Measurements from ENCODE around the gene TMEM175. TPM values are rescaled to one million over a fixed set of nuclear protein-coding genes. Genes with fewer than 3 reads are reported as not detected.
"Not testable (repeated sequence)": the region's sequence is repeated elsewhere in the genome, so short reads cannot be mapped to it uniquely, and the experiment has no call there.

Gene TMEM175
- total RNA-seq, 2 experiments from 2014 or later: 13.9 to 15.8 TPM

DNA sequence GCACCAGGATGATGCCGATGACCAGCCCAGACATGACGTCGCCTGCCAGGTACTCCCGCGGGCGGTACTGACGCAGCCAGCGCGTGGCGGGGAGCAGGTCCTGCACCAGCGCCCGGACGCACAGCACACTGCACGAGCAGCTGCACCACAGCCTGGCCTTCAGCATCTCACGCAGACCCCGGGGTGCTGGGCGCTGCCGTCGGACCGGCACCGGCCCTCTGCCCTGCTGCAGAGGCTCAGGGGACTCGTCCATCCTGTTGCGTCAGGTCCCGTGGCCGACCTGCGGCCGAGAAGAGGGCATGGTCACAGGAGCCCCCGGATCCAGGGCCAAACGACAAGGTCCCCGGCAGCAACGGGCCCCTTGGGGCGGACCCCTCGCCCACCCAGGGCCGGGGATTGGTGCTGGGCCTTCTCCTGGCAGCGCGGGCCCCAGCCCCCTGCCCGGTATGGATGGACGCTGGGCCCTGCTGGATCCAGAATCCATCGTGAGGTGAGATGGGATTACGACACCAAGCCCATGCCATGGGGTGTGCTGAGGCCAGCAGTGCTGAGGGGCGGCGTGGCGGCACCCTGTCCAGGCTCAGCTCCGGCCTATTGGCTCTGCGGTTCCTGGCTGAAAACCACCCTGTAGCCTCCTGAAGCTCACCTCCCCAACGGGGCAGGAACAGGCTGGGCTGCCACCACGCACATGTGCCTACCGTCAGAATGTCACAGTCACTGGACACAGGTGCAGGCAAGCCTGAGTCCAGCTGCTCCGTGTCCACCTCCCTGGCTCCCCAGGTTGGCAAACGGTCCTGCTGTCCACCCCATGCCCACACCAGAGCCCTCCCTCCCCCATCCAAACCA lies 59.4 kb downstream of the TMEM175 start:
- H3K9me3 Mint-ChIP-seq: no peaks in the 10 kb centered on the region
- H3K27ac Mint-ChIP-seq: no peak overlapping the region
- H3K36me3 Mint-ChIP-seq (ENCODE audit: low read depth): peaks cover 2% of the 10 kb centered on the region
- no peak for DNase-seq
- CTCF ChIA-PET: no interaction called here
- no peak overlapping the region for H3K4me3 Mint-ChIP-seq
- H3K4me1 Mint-ChIP-seq (ENCODE audit: low read depth): peaks cover 9% of the 10 kb centered on the region
- intact Hi-C loops (cut with micrococcal nuclease): no loop called here
- peaks cover 3% of the 10 kb centered on the region for H3K27me3 Mint-ChIP-seq (ENCODE audit: low read depth)

DNA sequence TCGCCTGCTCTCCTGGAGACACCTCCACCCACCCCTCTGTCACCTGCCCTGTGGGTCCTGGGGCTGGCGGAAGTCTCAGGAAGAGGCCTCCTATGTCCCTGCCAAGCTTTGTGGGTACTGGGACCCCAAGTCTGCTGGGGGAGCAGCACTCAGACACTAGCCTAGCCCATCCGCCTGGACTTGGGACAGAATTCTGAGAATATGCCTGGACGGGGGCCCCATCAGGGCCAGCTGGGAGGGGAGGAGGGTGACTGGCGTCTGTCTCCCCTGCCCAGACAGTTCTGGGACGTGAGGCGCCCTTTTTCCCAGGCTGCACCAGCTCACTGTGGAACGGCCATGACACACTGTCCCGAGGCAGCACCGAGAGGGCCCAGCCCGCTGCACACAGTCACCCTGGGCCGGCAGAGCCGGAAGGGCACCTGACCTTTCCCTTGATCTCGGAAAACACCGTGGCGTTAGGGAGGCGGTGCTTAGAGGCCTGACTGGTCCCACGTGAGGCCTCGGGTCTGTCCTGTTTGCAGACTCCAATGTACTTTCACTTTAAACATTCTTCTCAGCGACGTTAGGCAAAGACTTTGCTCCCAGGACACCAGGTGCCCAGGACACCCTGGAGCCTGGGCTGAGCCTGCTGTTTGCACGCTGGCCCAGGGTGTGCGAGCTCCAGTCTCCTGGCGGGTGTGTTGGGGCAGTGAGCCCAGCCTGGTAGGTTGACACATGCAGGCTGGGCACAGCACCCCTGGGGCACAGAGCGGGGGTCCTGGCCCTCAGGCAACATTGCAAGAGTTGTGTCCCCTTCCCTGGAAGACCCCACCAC lies 60.2 kb downstream of the TMEM175 start:
- Mint-ChIP-seq H3K4me1 (ENCODE audit: low read depth) (peaks cover 7% of the 10 kb centered on the region), H3K36me3 (ENCODE audit: low read depth) (peaks cover 2% of the 10 kb centered on the region), H3K4me3 (no peak overlapping the region), H3K27ac (no peak overlapping the region), H3K27me3 (ENCODE audit: low read depth) (peaks cover 7% of the 10 kb centered on the region), H3K9me3 (no peaks in the 10 kb centered on the region)
- intact Hi-C loops (cut with micrococcal nuclease): no loop called here
- no peak for DNase-seq
- CTCF ChIA-PET: no interaction called here

DNA sequence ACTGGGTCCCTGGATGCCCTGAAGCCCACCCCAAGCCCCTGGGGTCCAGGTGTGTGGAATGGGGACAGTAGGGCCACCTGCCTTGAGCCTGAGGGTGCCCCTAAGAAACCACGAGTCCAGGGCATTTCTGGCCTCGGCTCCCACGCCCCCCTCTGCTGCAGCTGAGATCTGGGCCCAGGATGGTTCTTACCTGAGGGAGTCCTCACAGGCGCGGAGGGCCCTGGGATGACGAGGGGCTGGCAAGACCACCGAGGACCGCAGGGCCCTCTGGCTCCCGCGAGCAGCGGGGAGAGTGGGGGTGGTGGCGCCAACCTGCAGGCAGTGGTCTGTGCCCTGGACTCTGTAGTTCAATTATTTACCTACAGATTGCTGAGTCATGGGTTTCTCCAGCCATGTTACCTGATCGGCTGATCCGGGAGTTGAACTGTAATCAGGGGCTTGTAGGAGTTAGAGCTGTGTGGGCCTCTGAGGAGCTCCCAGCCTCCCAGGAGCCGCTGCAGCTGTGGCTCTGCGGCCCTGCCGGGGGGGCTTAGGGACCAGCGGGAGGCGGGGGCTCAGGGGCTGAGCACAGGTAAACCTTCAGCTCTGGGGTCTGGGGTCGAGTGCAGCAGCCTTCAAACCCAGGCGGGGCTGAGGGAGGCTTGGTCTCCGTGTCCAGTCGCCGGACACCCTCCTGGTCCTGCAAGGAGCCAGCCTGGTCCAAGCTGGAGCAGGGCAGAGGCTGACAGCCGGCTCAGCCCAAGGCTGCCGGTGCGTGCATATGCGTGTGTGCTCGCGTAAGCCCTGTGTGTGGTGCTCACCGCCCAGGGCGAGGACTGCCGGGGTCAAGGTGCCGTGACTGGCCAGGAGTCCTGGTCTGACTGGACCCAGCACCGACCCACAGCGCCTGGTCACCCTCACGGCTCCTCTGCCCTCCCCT lies 61.1 kb downstream of the TMEM175 start, which contains the start of gene SLC26A1:
Gene SLC26A1, minus strand, starts transcription at position 294 of the 919 bp plus-strand sequence. CDS start 1,701 bp downstream, outside the sequence.
- CTCF ChIA-PET: interaction anchor here (0.7 kb wide), 1 partner anchor 81 kb away, joined by 4 read pairs; no protein-coding TSS in a partner anchor
- H3K27ac Mint-ChIP-seq: no peak within 1 kb of the TSS
- peaks cover 2% of the 10 kb centered on the region for H3K36me3 Mint-ChIP-seq (ENCODE audit: low read depth)
- H3K4me3 Mint-ChIP-seq: no peak within 1 kb of the TSS
- peaks cover 13% of the 10 kb centered on the region for H3K27me3 Mint-ChIP-seq (ENCODE audit: low read depth)
- no peak for DNase-seq
- peaks cover 4% of the 10 kb centered on the region for H3K4me1 Mint-ChIP-seq (ENCODE audit: low read depth)
- no peaks in the 10 kb centered on the region for H3K9me3 Mint-ChIP-seq
- intact Hi-C loops (cut with micrococcal nuclease): no loop called here

DNA sequence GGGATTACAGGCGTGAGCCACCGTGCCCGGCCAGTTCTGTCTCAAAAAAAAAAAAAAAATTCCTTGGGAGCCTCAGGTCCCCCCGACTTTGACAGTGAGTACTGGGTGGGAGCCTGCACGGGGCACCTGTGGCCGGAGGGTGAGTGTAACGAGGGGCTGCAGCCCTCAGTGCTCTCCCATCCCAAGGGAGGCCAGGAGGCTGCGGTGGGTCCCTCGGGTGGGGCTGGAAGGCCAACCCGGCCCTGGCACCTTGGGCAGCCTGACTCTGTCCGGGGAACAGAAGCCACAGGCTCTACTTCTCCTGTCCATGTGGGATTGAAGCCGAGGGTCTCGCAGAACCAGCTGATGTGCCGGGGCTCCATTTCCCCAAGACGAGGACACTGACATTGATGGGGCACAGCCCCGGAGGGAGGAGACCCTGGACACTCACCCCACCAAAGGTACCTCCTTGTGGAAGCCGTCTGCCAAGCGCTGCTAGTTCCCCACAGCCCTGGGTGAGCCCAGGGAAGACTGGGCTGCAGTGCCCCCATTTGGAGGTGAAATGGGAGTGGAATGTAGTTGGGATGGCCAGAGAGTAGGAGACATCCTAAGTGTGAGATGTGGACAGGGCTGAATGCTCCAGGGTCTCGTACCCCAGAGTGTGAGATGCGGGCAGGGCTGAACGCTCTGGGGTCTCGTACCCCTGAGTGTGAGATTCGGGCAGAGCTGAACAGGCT lies 63.2 kb downstream of the TMEM175 start:
- Mint-ChIP-seq H3K27ac (no peak overlapping the region), H3K27me3 (ENCODE audit: low read depth) (peaks cover 20% of the 10 kb centered on the region), H3K36me3 (ENCODE audit: low read depth) (peaks cover under 1% of the 10 kb centered on the region), H3K4me1 (ENCODE audit: low read depth) (peaks cover 11% of the 10 kb centered on the region), H3K9me3 (no peaks in the 10 kb centered on the region), H3K4me3 (no peak overlapping the region)
- no peak for DNase-seq
- CTCF ChIA-PET: no interaction called here
- intact Hi-C loops (cut with micrococcal nuclease): loop anchor here (5.0 kb wide), 1 partner anchor 753 kb away; no protein-coding TSS in a partner anchor

DNA sequence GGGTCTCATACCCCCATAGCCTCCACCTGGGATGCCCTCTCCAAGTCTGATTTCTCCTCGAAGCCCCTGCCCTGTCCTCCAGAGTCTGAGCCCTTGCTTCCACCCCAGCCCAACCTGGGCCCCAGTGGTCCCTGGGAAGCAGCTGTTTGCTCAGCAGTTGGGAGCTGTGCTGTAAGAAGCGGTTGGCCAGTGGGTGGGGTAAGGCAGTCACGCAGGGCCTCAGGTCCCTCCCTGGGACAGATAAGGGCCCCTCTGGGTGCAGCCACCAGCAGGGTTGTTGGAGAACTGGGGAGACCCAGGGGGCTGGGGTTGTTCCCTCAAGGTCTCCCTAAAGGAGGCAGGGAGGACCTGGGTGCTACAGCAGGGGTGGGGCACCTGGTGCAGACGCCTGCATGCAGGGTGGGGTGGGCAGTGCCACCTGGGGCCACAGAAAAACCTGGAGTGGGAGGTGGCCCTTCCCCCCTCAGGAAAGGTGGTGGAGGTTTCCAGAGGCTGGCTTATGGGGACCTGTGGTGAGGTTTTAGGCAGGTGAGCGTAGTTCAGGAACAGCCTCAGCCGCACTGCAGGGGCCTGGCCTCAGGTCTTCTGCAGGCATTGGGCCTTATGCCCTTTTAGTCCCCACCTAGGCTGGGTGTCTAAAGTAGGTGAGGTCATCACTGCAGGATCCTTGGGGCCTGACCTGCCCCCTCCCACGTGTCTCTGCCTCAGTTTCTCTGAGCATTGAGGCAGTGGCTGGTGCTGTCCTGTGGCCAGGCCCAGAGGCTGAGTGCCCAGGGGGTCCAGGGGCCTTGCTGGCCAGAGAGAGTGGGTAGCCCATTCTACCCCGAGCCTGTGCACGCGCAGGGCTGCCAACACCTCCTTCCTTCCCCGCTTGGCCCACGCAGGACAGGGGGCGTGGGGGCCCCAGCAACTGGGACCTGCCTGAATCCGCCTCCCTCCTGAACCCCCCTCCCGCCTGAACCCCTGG lies 64.1 kb downstream of the TMEM175 start:
- H3K4me1 Mint-ChIP-seq (ENCODE audit: low read depth): peaks cover 11% of the 10 kb centered on the region
- CTCF ChIA-PET: no interaction called here
- intact Hi-C loops (cut with micrococcal nuclease): loop anchor here (5.0 kb wide), 1 partner anchor 754 kb away; no protein-coding TSS in a partner anchor
- no peaks in the 10 kb centered on the region for H3K9me3 Mint-ChIP-seq
- H3K4me3 Mint-ChIP-seq: no peak overlapping the region
- no peaks in the 10 kb centered on the region for H3K36me3 Mint-ChIP-seq (ENCODE audit: low read depth)
- no peak for DNase-seq
- no peak overlapping the region for H3K27ac Mint-ChIP-seq
- peaks cover 25% of the 10 kb centered on the region for H3K27me3 Mint-ChIP-seq (ENCODE audit: low read depth)

DNA sequence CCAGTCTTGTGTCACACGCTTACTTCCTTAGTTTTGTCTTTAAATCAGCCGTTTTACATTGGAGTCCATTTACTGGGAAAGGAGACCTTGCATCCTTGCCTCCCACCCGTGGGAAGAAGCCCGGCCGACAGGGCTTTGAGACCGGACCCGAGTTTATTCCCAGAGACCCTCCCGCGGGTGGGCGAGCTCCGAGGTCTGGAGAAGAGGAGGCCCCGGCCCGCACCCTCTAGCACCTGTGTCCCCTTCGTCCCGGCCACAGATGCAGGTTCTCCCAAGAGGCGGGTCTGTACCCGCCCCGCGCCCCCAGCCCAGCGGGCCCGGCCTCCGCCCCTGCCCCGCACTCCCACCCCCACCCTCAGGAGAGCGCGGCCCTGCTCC lies 64.7 kb downstream of the TMEM175 start:
- intact Hi-C loops (cut with micrococcal nuclease): loop anchor here (5.0 kb wide), 1 partner anchor 755 kb away; no protein-coding TSS in a partner anchor
- Mint-ChIP-seq H3K4me3 (no peak overlapping the region), H3K4me1 (ENCODE audit: low read depth) (peaks cover 11% of the 10 kb centered on the region), H3K27me3 (ENCODE audit: low read depth) (peaks cover 30% of the 10 kb centered on the region), H3K36me3 (ENCODE audit: low read depth) (no peaks in the 10 kb centered on the region), H3K27ac (no peak overlapping the region), H3K9me3 (no peaks in the 10 kb centered on the region)
- no peak for DNase-seq
- CTCF ChIA-PET: no interaction called here

DNA sequence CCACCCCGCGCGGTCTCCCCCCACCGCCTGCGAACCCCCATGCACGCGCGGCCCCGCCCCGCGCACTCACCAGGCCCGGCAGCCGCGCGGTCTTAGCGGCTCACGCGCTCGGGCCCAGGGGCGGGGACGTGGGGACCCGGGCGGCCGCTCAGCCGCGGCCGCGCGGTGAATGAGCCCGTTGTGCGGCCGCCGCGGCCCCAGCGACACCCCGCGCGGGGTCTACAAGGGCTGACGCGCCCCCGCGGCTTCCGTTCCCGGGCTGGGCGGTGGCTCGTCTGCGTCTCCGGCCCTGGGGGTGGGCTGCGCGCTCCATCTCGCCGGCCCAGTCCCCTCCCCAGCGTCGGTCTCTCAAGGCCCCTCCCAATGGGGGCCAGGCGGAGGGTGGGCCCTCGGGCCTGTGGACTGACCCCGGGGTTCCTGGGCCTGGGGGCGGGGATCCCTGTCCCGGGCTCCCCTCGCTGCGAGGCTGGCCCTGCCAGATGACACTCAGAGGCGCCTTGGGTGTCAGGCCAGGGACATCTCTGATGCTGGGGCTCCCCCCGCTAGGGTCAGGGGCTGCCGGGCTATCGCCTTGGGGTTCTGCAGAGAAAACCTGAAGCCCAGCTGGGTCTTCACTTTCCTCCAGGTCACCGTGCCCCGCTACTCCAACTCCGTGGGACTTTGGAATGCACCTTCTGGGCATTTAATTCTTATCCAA lies 65.3 kb downstream of the TMEM175 start:
- Mint-ChIP-seq H3K36me3 (ENCODE audit: low read depth) (no peaks in the 10 kb centered on the region), H3K27ac (no peak overlapping the region), H3K4me1 (ENCODE audit: low read depth) (peaks cover 11% of the 10 kb centered on the region), H3K9me3 (no peaks in the 10 kb centered on the region), H3K27me3 (ENCODE audit: low read depth) (peaks cover 32% of the 10 kb centered on the region), H3K4me3 (no peak overlapping the region)
- no peak for DNase-seq
- intact Hi-C loops (cut with micrococcal nuclease): loop anchor here (5.0 kb wide), 1 partner anchor 755 kb away; no protein-coding TSS in a partner anchor
- CTCF ChIA-PET: no interaction called here

DNA sequence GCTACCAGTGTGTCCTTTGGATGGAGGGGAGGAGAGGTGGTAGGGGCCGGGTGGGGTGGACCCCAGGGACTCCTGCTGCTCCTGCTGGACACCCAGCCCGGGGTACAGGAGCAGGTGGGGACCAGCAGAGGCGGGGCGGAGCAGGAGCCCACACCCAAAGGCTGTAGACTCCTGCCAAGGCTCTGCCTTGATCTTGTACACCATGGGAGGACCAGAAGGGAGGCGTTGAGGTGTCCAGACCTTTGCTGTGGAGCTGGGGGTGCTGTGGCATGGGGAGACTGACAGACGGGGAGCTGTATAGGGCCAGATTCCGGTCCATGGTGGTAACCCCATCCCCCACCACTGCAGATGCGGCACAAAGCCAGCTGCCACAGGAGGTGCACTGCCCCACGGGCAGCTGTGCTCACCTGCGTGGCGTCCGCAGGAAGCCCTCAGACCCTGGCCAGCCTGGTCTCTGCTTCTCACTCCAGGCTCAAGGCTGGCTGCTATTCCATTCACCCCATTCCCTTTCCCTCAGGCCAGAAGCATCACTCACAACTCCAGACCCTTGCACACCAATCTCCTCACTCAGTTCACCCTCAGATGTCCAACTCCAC lies 65.9 kb downstream of the TMEM175 start:
- Mint-ChIP-seq H3K27me3 (ENCODE audit: low read depth) (peaks cover 32% of the 10 kb centered on the region), H3K36me3 (ENCODE audit: low read depth) (no peaks in the 10 kb centered on the region), H3K4me3 (no peak overlapping the region), H3K4me1 (ENCODE audit: low read depth) (peaks cover 11% of the 10 kb centered on the region), H3K27ac (no peak overlapping the region), H3K9me3 (no peaks in the 10 kb centered on the region)
- intact Hi-C loops (cut with micrococcal nuclease): loop anchor here (5.0 kb wide), 1 partner anchor 756 kb away; no protein-coding TSS in a partner anchor
- CTCF ChIA-PET: no interaction called here
- no peak for DNase-seq

DNA sequence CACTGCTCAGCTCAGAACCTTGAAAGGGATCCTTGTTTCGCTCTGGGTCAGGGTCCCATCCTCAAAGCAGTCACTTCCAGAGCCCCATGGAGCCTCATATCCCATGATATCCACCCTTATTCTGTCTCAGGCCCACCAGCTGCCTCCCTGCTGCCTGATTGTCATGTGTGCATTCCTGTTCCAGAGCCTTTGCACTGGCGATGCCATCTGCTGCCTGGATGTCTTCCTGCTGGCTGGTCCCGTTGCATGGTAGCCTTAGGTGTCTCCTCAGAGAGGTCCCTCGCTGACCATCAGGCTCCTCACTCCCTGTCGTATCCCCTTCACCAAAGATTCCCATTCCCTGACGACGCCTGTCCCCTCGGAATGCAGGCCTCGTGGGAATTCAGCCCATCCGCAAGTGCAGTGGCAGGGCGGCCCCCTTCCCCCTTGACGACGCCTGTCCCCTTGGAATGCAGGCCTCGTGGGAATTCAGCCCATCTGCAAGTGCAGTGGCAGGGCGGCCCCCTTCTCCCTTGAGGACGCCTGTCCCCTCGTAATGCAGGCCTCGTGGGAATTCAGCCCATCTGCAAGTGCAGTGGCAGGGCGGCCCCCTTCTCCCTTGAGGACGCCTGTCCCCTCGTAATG lies 67.1 kb downstream of the TMEM175 start:
- H3K36me3 Mint-ChIP-seq (ENCODE audit: low read depth); H3K9me3 Mint-ChIP-seq; CTCF ChIA-PET; DNase-seq; H3K4me3 Mint-ChIP-seq; H3K27ac Mint-ChIP-seq: not testable (repeated sequence)
- intact Hi-C loops (cut with micrococcal nuclease): loop anchor here (5.0 kb wide), 1 partner anchor 757 kb away; no protein-coding TSS in a partner anchor
- H3K27me3 Mint-ChIP-seq (ENCODE audit: low read depth): peaks cover 40% of the 10 kb centered on the region
- H3K4me1 Mint-ChIP-seq (ENCODE audit: low read depth): peaks cover 14% of the 10 kb centered on the region
